ENCODE measurements around the gene ANKRD28. TPM values are rescaled to one million over a fixed set of nuclear protein-coding genes. Genes with fewer than 3 reads are reported as not detected.

The ANKRD28 gene
- total and polyA plus RNA-seq, 2 of the 13 experiments (the other 11 are each of a cell fraction or from before 2014, with no cell fraction given) = 21.0 to 28.9 TPM

DNA sequence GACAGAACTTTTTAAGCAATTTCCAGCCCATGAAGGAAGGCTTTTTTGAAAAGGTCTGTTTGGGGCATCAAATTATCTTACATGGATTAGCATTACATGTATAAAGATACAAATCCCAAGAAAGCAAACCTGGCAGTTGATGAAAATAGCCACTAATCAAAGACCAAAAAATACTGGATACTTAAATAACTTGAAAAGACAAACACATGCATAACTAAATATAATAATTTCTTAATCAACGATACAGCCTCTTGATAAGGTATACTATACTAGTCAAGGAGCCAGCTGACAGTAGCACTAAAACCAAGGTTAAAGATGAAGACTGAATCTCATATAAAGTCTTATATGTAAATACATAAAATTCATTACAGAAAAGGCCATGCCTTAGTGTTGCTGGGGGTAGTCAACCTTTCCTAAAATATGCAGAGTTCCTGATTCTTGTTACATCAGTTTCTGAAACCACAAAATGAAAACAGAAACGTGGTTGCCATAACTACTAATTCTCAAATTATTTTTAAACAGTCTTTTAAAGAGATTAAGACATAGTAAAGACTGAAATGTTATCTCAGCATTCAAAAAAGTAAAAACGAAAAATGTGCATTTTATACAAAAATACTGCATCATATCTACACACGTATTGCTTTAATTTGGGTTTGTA is 2.0 kb downstream of the ANKRD28 start (continued):
- TF ChIP-seq ZNF451 (CRISPR knock-in tag; IDR thresholded peaks at IDR 0.05) = no peak
- TF ChIP-seq, protein P1, sequence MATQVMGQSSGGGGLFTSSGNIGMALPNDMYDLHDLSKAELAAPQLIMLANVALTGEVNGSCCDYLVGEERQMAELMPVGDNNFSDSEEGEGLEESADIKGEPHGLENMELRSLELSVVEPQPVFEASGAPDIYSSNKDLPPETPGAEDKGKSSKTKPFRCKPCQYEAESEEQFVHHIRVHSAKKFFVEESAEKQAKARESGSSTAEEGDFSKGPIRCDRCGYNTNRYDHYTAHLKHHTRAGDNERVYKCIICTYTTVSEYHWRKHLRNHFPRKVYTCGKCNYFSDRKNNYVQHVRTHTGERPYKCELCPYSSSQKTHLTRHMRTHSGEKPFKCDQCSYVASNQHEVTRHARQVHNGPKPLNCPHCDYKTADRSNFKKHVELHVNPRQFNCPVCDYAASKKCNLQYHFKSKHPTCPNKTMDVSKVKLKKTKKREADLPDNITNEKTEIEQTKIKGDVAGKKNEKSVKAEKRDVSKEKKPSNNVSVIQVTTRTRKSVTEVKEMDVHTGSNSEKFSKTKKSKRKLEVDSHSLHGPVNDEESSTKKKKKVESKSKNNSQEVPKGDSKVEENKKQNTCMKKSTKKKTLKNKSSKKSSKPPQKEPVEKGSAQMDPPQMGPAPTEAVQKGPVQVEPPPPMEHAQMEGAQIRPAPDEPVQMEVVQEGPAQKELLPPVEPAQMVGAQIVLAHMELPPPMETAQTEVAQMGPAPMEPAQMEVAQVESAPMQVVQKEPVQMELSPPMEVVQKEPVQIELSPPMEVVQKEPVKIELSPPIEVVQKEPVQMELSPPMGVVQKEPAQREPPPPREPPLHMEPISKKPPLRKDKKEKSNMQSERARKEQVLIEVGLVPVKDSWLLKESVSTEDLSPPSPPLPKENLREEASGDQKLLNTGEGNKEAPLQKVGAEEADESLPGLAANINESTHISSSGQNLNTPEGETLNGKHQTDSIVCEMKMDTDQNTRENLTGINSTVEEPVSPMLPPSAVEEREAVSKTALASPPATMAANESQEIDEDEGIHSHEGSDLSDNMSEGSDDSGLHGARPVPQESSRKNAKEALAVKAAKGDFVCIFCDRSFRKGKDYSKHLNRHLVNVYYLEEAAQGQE (IDR thresholded peaks at IDR 0.05; ENCODE audit: borderline replicate concordance in 1 of 2, low read depth in 1 of 2, low read length in 2 of 2) = no peak
- TF ChIP-seq YEATS4 (CRISPR knock-in tag; IDR thresholded peaks at IDR 0.05; ENCODE audit: borderline replicate concordance) = no peak

DNA sequence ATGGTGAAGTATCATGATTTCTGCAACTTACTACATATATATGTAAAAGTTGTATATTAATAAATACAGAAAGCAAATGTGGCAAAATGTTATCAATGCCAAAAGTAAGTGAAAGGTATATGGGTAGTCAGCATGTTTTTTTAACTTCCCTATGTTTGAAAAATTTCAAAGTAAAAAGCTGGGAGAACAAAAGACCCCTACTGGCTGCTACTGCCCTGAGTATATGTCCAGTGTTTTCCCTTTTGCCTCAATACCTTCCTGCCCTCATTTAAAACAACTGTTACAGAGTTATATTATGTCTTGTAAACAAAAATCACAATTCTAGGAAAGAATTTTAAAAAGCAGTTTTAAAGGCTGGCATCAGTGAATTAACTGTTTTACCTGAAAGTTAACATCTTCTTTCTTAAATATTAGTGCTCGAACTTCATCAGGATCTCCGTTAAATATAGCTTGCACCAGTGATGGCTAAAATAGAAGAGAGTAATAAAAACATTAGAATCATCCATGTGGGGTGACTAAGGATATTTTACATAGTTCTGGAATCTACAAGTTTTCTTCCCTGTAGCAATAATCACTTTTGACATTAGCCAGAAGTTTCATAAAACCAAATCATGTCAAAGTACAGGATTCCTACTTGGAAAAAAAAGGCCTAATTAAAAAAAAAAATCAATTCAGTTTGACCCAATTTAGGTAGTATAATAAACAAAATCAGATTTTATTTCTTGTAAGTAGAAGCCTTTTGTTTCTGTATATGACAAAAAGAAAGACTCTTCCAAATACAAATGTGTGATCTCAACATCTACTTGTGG is 2.7 kb downstream of the ANKRD28 start:
- in situ Hi-C loops (cut with HindIII; ENCODE audit: extremely low pct_ligation_motif_present, low pct_unique_long_range_greater_than_20kb) (no loop called here), intact Hi-C loops (cut with micrococcal nuclease; ENCODE audit: unreplicated experiment) (loop anchor here (10.0 kb wide), 1 partner anchor 190 kb away; the partner anchor contains the start of genes BTD and HACL1)
- DNase-seq (ENCODE audit: low spot score) = no peak
- 96% methylated on average over 2 of the region's 2 CpGs for WGBS (ENCODE audit: low lambda C conversion rate)
- Histone ChIP-seq H3K4me3 (replicated peaks in 1 of 3; ENCODE audit: insufficient read depth in 1 of 3, low read depth in 2 of 3, low read length in 3 of 3) (no peak overlapping the region), H3K36me3 (replicated peaks in 1 of 2; ENCODE audit: control insufficient read depth in 1 of 2, insufficient read depth in 2 of 2, low read length in 2 of 2) (no peaks in the 10 kb centered on the region), H3K27me3 (ENCODE audit: control insufficient read depth in 1 of 2, insufficient read depth in 2 of 2, low read length in 2 of 2) (no peaks in the 10 kb centered on the region; a peak in 1 of 5 replicates), H3K9ac (ENCODE audit: insufficient read depth, low read depth, low read length) (no peak overlapping the region), H2AFZ (ENCODE audit: low read length) (no peak overlapping the region), H3K79me2 (ENCODE audit: insufficient read depth, low read length) (peaks cover 28% of the 10 kb centered on the region), H4K20me1 (ENCODE audit: insufficient read depth, low read length) (0 out of 2 replicates have a peak, but pooled peaks cover 3% of the 10 kb centered on the region), H3K4me2 (ENCODE audit: low read depth, low read length) (no peak overlapping the region), H3K4me1 (ENCODE audit: insufficient read depth, low read length) (peaks cover 42% of the 10 kb centered on the region), H3K27ac (ENCODE audit: extremely low read length, insufficient read depth, low read length) (no peak overlapping the region), H3K9me3 (ENCODE audit: low read length) (no peaks in the 10 kb centered on the region)
- TF ChIP-seq ZNF546 (CRISPR knock-in tag; conservative IDR thresholded peaks at IDR 0.05) (no peak), ZNF749 (CRISPR knock-in tag; IDR thresholded peaks at IDR 0.05; ENCODE audit: borderline replicate concordance) (no peak), RFX3 (CRISPR knock-in tag; IDR thresholded peaks at IDR 0.05) (no peak), HDAC6 (IDR thresholded peaks at IDR 0.05; ENCODE audit: low read depth, low read length) (no peak), HOXD1 (CRISPR knock-in tag; IDR thresholded peaks at IDR 0.05) (no peak)
- TF ChIP-seq, protein P2, sequence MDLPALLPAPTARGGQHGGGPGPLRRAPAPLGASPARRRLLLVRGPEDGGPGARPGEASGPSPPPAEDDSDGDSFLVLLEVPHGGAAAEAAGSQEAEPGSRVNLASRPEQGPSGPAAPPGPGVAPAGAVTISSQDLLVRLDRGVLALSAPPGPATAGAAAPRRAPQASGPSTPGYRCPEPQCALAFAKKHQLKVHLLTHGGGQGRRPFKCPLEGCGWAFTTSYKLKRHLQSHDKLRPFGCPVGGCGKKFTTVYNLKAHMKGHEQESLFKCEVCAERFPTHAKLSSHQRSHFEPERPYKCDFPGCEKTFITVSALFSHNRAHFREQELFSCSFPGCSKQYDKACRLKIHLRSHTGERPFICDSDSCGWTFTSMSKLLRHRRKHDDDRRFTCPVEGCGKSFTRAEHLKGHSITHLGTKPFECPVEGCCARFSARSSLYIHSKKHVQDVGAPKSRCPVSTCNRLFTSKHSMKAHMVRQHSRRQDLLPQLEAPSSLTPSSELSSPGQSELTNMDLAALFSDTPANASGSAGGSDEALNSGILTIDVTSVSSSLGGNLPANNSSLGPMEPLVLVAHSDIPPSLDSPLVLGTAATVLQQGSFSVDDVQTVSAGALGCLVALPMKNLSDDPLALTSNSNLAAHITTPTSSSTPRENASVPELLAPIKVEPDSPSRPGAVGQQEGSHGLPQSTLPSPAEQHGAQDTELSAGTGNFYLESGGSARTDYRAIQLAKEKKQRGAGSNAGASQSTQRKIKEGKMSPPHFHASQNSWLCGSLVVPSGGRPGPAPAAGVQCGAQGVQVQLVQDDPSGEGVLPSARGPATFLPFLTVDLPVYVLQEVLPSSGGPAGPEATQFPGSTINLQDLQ (CRISPR knock-in tag; IDR thresholded peaks at IDR 0.05) = no peak
- no TSS peak for BruUV-seq (replicated peaks)
- POLR2A ChIA-PET = no interaction called here
- no peak for ATAC-seq
- no peak for FAIRE-seq
- CTCF ChIA-PET (ENCODE audit: low intra/inter-chr PET ratio, low total read pairs) = no interaction called here

Measured in HepG2 (cell line).